Lower lobe of right lung (tissue), 2 donors: Measurements from ENCODE around the gene TMEM9B. TPM values are rescaled to one million over a fixed set of nuclear protein-coding genes. Genes with fewer than 3 reads are reported as not detected.

ENCODE experiments used
- ATAC-seq, 2 donors: fragments of 200-7000 bp; cut with Tn5 transposase; one replicate each; pipeline ENCODE4 v1.9.1; 2020 to 2022; ENCODE audit warnings: mild to moderate bottlenecking in 2 of 2, moderate library complexity in 2 of 2
- DNase-seq: peaks from one replicate; pipeline ENCODE4 v3.0.0-alpha.2; 2020
- H3K27ac ChIP-seq: fragments of 200-600 bp; one replicate; pipeline ENCODE4 v1.8.0; 2022
- H3K27me3 ChIP-seq: fragments of 200-600 bp; one replicate; pipeline ENCODE4 v1.8.0; 2022; ENCODE audit warnings: low read depth
- H3K36me3 ChIP-seq: fragments of 200-600 bp; one replicate; pipeline ENCODE4 v1.8.0; 2022; ENCODE audit warnings: mild to moderate bottlenecking
- H3K4me1 ChIP-seq: fragments of 200-600 bp; one replicate; pipeline ENCODE4 v1.8.0; 2022
- H3K4me3 ChIP-seq: fragments of 200-600 bp; one replicate; pipeline ENCODE4 v1.8.0; 2022; ENCODE audit warnings: mild to moderate bottlenecking
- H3K9me3 ChIP-seq: fragments of 200-600 bp; one replicate; pipeline ENCODE4 v1.8.0; 2022
- intact Hi-C: fragments of 100-400 bp; cut with DNase I; formaldehyde crosslinking; loops from one replicate; pipeline ENCODE4 v1.11.0; 2022
- total RNA-seq: library from RNA; stranded (reverse); fragmentation: NEBNext Ultra II Directional; extraction: Animal tissue kit (Norgen Biotek cat#: 25700); gene quantifications from one replicate; pipeline ENCODE4 v1.2.1, GENCODE V29; 2021
- TF ChIP-seq, protein P1 (sequence below): fragments of 200-600 bp; IDR thresholded peaks from one replicate; pipeline ENCODE4 v1.8.0; 2022; ENCODE audit warnings: antibody characterized with exemption, mild to moderate bottlenecking
- donor health status: DM: no; HTN: yes; CAD: no; lungs with severe emphysema.

TMEM9B gene
- total RNA-seq, 1 donor from 2014 or later, result 57.7 TPM

DNA sequence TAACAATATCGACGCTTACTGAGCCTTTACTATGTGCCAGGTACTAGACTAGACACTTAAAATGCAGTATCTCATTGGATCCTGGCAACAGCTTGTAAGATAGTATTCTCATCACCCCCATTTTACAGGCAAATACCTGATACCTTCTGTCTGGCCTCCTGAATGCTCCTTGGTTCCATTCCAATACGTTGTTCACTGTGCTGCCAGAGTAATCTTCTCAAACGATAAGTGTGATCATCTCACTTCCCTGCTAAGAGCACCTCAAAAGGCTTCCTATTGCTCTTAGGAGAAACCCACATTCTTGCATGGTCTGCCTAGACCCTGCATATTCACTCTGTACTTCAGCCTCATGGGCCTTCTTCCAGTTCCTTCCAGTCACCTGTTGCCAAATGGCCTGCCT is 40.8 kb upstream of the TMEM9B start:
- Histone ChIP-seq H3K4me1 (peaks cover 22% of the 10 kb centered on the region), H3K4me3 (no peak overlapping the region), H3K9me3 (no peaks in the 10 kb centered on the region), H3K27ac (no peak overlapping the region), H3K36me3 (no peaks in the 10 kb centered on the region), H3K27me3 (peaks cover 37% of the 10 kb centered on the region)
- TF ChIP-seq, protein P1, sequence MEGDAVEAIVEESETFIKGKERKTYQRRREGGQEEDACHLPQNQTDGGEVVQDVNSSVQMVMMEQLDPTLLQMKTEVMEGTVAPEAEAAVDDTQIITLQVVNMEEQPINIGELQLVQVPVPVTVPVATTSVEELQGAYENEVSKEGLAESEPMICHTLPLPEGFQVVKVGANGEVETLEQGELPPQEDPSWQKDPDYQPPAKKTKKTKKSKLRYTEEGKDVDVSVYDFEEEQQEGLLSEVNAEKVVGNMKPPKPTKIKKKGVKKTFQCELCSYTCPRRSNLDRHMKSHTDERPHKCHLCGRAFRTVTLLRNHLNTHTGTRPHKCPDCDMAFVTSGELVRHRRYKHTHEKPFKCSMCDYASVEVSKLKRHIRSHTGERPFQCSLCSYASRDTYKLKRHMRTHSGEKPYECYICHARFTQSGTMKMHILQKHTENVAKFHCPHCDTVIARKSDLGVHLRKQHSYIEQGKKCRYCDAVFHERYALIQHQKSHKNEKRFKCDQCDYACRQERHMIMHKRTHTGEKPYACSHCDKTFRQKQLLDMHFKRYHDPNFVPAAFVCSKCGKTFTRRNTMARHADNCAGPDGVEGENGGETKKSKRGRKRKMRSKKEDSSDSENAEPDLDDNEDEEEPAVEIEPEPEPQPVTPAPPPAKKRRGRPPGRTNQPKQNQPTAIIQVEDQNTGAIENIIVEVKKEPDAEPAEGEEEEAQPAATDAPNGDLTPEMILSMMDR, result no peak
- ATAC-seq (no peak), DNase-seq (no peak)
- intact Hi-C loops, result no loop called here

DNA sequence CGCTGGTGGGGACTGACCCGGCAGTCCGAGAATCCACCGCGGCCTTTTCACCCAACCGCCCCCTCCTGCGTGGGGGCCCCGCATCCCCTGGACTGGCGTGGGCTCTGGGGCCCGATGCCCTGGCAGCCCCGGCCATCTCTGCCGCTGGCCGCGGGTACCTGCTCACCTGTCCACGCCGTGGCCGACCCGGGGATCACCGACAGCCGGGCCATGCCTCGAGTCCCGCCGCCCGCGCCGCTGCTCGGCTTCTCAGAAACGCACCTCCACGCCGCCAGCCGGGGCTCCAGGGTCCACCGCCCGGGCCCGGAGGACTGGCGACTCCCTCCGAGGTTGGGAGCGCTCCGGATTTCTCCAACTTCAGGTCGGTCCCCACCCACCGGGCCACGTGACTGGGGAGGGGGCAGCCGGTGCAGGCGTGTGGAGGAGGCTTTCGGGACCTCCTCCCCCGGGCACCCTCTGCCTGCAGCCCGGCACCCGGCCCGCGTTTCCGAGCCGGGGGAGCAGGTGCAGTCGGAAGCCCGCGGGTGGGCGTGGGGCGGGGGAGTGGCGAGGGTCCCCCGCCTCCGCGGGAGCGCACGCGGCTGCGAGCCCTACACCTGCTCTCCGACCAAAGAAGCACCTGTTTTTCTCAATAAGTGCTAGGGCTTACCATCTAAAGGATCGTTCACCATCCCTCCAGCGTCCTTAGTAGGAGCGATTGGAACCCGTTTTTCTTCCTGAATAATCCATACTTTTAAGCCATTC is 40.1 kb upstream of the TMEM9B start:
- peak in 1 of 2 donors; percentile 50 for ATAC-seq
- Histone ChIP-seq H3K36me3 (no peaks in the 10 kb centered on the region), H3K9me3 (no peaks in the 10 kb centered on the region), H3K4me1 (peaks cover 22% of the 10 kb centered on the region), H3K27me3 (peaks cover 43% of the 10 kb centered on the region), H3K27ac (no peak overlapping the region), H3K4me3 (peak overlapping the region; percentile 58)
- TF ChIP-seq, protein P1, result no peak
- DNase-seq, result peak; percentile 55
- intact Hi-C loops, result no loop called here

DNA sequence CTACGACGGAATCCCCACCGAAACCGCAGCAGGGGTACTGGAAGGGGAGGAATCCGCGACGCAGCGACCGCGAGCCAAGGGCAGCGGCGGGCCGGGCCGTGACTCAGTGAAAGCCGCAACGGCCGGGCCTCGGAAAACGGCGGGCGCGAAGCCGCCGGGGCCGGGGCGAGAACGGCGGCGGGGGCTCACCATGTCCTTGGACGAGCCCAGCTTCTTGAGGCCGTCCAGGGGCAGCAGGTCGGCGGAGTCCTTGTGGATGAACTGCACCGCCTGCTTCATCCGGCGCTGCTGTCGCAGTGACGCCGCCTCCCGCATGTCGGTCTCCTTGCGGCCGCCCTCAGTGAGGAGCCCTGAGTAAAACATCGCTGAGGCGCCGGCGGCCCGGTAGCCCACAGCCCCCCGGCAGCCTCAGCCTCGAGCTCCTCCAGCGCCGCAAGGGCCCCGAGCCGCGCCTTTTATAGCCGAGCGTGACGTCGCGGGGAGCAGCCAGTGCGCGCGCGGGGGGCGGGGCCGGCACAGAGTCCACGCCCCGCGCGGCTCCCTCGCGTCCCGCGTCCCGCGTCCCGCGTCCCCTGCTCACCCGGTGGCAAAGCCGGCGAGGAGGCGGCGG is 39.4 kb upstream of the TMEM9B start, which contains the start of gene NRIP3:
Gene NRIP3, minus strand, starts transcription at position 429 of the 610 bp plus-strand sequence. Its CDS starts 66 bp downstream, at position 363.
- Histone ChIP-seq H3K27me3 (peaks cover 49% of the 10 kb centered on the region), H3K4me3 (peak within 1 kb of the TSS; percentile 58), H3K27ac (no peak within 1 kb of the TSS), H3K4me1 (peaks cover 22% of the 10 kb centered on the region), H3K9me3 (no peaks in the 10 kb centered on the region), H3K36me3 (no peaks in the 10 kb centered on the region)
- peak; percentile 90 to 91 for ATAC-seq
- peak; percentile 83 for DNase-seq
- TF ChIP-seq, protein P1, result no peak
- intact Hi-C loops, result no loop called here

DNA sequence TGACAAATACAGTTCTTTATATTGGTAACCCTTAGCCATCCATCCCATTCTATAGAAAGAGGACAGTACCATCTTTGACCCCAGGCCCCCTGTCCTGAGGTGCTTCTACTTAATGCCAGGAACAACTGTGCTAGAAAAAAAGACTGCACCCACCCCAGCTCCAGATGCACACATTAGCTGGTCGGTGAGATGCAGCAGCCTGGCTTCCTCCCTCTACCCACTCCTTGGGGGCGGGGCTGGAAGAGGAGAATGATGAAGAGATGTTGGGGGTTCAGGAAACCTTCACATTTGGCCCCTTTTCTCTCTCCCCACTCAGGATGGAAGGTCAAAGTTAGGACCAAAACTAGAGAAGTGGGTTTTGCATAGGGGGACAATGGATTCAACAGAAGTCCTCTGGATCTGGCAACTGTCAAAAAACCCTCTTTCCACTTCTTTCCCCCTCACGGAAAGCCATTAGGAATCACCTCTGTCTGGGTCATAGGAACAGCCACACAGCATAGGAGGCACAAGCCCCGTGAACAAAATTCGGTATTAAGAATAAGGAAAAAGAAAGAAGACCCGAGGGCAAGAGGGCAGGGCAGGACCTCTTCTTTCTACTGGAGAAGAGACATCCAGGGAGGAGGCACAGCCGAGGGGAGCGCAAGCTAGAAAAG is 38.8 kb upstream of the TMEM9B start:
- Histone ChIP-seq H3K9me3 (no peaks in the 10 kb centered on the region), H3K27ac (no peak overlapping the region), H3K27me3 (peaks cover 50% of the 10 kb centered on the region), H3K4me3 (peak overlapping the region; percentile 58), H3K36me3 (no peaks in the 10 kb centered on the region), H3K4me1 (peaks cover 22% of the 10 kb centered on the region)
- intact Hi-C loops, result no loop called here
- ATAC-seq (no peak), DNase-seq (no peak)
- TF ChIP-seq, protein P1, result no peak

DNA sequence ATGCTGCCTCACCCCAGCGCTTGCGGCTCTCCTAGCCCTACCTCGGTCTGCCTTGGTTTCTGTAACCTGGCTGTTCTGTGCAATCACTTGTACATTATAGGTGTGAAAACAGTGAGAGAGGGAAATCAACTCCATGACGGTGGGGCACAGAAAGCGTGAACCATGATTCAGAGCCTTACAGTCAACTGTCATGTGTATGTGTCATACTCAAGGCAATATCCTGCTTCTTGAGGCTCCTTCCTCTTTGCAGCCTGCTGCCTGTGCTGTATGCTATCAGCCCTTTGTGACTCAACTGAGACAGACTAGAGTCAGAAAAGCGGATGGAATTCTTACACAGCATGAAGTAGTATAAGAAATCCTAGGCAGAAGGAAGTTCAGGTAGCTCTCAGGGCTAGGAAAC is 37.5 kb upstream of the TMEM9B start:
- Histone ChIP-seq H3K27ac (no peak overlapping the region), H3K4me1 (peaks cover 22% of the 10 kb centered on the region), H3K9me3 (no peaks in the 10 kb centered on the region), H3K4me3 (no peak overlapping the region), H3K36me3 (no peaks in the 10 kb centered on the region), H3K27me3 (peaks cover 50% of the 10 kb centered on the region)
- peak; percentile 48 to 75 for ATAC-seq
- no peak for DNase-seq
- intact Hi-C loops, result no loop called here
- TF ChIP-seq, protein P1, result no peak
